ENCODE measurements around the gene GLRX5.

GRCh38 chr14:95522116-95522515, 12.7 kb upstream of the GLRX5 start:
- no peak for TF ChIP-seq POLR2A (IDR thresholded peaks at IDR 0.05)
- TF ChIP-seq, protein P1, sequence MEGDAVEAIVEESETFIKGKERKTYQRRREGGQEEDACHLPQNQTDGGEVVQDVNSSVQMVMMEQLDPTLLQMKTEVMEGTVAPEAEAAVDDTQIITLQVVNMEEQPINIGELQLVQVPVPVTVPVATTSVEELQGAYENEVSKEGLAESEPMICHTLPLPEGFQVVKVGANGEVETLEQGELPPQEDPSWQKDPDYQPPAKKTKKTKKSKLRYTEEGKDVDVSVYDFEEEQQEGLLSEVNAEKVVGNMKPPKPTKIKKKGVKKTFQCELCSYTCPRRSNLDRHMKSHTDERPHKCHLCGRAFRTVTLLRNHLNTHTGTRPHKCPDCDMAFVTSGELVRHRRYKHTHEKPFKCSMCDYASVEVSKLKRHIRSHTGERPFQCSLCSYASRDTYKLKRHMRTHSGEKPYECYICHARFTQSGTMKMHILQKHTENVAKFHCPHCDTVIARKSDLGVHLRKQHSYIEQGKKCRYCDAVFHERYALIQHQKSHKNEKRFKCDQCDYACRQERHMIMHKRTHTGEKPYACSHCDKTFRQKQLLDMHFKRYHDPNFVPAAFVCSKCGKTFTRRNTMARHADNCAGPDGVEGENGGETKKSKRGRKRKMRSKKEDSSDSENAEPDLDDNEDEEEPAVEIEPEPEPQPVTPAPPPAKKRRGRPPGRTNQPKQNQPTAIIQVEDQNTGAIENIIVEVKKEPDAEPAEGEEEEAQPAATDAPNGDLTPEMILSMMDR (IDR thresholded peaks at IDR 0.05): no peak
- no peak for TF ChIP-seq EP300 (IDR thresholded peaks at IDR 0.05)
- TF ChIP-seq POLR2AphosphoS5 (IDR thresholded peaks at IDR 0.05): no peak
